GM18505 (cell line): ENCODE results near the gene LHFPL4.
A peak's percentile ranks its signal among the peaks of the same experiment; 100 is the strongest.
"Not testable (repeated sequence)": the region's sequence is repeated elsewhere in the genome, so short reads cannot be mapped to it uniquely, and the experiment has no call there.

Experiments
- ATAC-seq: cut with Tn5 transposase; IDR thresholded peaks from one replicate; pipeline ENCODE4 v1.9.1; 2021; ENCODE audit not compliant: unreplicated experiment
- POLR2A ChIP-seq: IDR thresholded peaks from 4 replicates; pipeline ENCODE4 v1.6.1; 2011; ENCODE audit warnings: borderline replicate concordance; ENCODE audit not compliant: insufficient read depth, insufficient read length; ENCODE audit errors: extremely low read depth

Gene LHFPL4

DNA sequence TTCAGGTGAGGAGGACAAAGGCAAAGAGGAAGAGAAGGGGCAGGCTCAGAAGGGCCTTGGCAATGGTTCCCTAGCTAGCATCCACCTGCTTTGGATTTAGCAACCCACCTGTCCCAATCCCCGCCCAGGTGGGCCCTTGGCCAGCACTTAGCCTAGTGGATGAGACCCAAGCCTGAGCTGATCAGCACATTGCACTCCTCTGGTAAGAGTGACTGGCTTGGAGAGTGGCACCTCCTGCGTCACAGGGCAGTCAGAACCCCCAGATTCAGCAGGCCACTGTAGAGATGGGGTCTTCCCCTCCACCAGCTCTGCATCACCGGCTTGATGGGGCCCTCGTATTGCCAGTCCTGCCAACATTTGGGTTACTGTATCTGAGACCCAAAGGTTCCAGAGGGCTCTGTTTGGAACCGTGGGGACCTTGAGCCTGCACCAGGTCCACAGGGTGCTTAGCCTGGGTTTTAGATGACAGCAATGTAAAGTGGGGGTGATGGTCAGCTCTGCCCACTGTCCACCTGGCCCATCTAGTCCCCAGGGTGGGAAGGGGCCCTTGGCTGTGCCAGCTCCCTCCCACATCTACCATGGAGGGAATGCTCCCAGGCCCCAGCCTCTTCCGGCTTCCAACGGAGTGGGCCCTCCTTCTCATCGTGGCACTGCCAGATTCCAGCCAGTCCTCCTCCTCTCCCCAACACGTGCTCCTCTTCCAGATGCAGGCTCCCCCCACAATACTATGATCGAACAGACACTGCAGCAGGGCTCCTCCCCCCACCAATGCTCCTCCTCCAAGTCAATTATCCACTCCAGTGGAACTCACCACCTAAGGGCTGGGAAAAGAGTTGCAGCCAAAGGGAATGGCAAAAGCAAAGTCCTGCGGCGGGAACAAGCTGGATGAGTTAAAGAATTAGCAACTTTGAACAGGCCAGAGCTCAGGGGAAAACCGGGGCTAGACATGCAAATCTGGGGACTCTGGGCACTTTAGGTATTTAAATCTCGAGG, 45.7 kb downstream of the LHFPL4 start:
- TF ChIP-seq POLR2A, result no peak
- ATAC-seq, result no peak

DNA sequence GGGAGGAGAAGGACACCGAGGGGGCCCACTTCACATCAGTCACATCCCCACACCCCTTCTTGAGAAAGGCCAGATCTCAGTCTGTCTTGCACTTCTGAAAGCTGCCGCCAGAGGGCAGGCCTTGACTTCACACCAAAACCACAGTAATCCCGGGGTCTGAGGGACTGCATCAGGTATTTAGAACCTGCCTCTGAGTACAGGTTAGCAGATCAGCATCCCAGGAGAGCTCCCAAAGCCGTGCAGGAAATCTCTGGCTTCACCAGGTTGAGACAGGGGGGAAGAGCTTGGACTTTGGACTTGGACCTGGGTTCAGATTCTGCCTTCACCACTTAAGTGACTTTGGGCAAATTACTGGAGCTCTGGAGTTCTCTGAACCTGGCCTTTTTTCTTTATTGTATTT, 50.3 kb downstream of the LHFPL4 start:
- ATAC-seq, result no peak
- TF ChIP-seq POLR2A, result no peak

- no peak for TF ChIP-seq POLR2A
- ATAC-seq, result no peak
Measured at GRCh38 chr3:9501226-9501625, 52.4 kb downstream of the LHFPL4 start.

DNA sequence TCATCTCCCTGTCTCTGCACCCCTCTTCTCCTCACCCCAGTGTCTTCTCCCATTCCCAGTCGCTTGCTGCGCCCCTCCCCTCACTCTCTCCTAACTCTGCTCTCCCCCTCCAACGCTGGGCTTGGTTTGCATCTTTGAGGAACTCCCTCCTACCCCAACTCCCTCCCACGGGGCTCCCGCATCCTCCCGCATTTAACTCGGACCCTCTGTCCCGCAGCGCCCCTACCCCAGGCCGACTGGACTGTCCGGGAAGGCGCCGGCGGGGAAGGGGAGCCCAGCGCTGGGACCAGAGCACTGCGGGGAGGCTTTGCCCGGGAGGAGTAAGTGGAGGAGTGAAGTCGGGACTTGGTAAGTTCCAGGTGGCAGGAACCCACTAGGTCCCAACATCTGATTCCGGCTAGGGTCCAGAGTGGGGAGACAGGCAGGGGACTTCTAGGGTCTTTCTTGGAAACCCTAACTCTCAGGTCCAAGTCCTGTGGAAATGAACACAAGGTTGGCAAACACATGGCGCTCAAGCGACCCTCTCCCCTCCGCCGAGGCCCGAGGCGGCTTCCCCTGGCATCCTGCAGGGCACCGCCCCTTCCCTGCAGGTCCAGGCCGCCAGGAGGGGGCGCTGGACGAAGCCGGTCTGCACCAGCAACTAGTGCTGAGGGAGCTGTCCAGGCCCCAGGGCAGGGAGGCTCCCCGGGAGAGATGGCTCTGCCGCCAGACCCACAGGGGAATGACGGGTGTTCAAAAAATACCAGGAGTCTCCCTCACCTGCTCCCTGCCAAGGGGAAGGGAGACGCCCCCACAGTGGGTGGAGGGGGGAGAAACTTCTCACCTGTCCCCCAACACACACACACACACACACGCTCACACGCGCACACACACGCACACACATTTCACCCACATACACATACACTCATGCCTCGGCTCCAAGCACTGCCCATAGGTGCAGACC, 53.2 kb downstream of the LHFPL4 start:
- peak; percentile 73 for ATAC-seq
- TF ChIP-seq POLR2A, result no peak

- ATAC-seq, result no peak
- no peak for TF ChIP-seq POLR2A
Measured at GRCh38 chr3:9499455-9500107, 54.0 kb downstream of the LHFPL4 start.

DNA sequence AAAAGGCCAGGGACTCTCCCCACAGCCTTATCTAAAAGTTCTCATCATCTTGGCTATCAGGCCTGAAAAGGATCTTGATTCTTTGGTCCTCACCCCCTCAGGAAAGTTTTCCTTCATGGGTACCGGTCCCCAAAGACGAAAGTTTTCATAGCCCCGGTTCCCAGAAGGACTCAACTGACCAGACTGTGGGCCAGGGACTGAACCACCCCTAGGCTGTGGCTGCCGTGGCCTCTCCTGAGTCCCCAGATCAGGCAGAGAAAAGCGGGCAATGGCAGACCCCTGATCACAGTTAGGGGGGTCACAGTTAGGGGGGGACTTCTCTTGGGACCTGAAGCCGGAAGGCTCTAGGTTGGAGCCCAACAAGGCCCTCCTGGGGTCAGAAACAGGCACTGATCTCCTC, 54.8 kb downstream of the LHFPL4 start:
- ATAC-seq, result no peak
- TF ChIP-seq POLR2A, result no peak

- ATAC-seq, result no peak
- no peak for TF ChIP-seq POLR2A
Measured at GRCh38 chr3:9497821-9498565, 55.6 kb downstream of the LHFPL4 start.

GRCh38 chr3:9496893-9497292, 56.7 kb downstream of the LHFPL4 start:
- no peak for ATAC-seq
- TF ChIP-seq POLR2A, result no peak

DNA sequence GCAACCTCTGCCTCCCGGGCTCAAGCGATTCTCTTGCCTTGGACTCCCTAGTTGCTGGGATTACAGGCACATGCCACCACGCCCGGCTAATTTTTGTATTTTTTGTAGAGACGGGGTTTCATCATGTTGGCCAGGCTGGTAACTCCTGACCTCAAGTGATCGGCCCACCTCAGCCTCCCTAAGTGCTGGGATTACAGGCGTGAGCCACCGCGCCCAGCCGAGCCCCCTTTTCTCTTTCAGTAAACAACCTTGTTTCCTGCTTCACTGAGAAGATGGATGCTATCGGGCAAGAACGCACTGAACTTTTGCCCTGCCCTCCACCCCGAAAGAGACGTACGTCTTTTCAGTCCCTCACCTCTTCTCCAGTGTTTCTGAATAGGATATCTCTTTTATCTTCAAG, 59.6 kb downstream of the LHFPL4 start:
- ATAC-seq, result not testable (repeated sequence)

DNA sequence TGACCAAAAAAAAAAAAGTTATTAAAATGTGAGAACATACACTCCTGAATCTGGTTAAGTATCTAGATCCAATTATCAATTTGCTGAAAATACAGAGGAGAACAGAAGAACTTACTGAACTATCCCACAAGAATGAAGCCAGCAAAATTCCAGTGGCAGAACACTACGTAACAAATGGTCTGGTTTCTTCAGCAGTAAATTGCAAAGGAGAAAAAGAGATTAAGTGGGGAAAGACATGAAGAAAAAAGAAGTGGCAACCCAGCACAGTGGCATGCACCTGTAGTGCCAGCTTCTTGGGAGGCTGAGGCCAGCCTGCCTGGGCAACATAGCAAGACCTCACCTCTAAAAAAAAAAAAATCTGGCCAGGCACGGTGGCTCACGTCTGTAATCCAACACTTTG, 62.1 kb downstream of the LHFPL4 start:
- TF ChIP-seq POLR2A, result no peak
- no peak for ATAC-seq

DNA sequence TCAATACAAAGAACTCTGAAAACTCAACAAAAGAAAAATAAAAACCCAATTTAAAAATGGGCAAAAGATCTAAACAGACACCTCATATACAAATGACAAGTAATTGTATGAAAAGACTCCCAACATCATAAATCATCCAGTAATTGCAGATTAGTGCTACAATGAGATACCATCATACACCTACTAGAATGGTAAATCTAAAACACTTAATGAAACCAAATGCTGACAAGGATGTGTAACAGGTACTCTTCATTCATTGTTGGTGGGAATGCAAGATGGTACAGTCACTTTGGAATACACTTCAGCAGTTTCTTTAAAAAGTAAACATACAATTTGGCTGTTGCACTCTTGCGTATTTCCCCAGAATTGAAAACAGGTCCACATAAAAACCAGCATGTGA, 68.4 kb downstream of the LHFPL4 start:
- no peak for ATAC-seq
- TF ChIP-seq POLR2A, result no peak

GRCh38 chr3:9480265-9480664, 73.4 kb downstream of the LHFPL4 start:
- no peak for TF ChIP-seq POLR2A
- ATAC-seq, result no peak
